Jurkat, Clone E6-1 (cell line): ENCODE data around the gene HIF1A.
"Not testable (repeated sequence)": the region's sequence is repeated elsewhere in the genome, so short reads cannot be mapped to it uniquely, and the experiment has no call there.

Source experiments
- DNase-seq: peaks from one replicate; pipeline ENCODE4 v3.0.0-alpha.2; 2011; ENCODE audit warnings: low read depth, low spot score
- H3K4me3 ChIP-seq: 2 replicates; pipeline ENCODE4 v1.5.1; 2011; ENCODE audit warnings: mild to moderate bottlenecking, low read length, control low read depth, moderate library complexity

Gene HIF1A

DNA sequence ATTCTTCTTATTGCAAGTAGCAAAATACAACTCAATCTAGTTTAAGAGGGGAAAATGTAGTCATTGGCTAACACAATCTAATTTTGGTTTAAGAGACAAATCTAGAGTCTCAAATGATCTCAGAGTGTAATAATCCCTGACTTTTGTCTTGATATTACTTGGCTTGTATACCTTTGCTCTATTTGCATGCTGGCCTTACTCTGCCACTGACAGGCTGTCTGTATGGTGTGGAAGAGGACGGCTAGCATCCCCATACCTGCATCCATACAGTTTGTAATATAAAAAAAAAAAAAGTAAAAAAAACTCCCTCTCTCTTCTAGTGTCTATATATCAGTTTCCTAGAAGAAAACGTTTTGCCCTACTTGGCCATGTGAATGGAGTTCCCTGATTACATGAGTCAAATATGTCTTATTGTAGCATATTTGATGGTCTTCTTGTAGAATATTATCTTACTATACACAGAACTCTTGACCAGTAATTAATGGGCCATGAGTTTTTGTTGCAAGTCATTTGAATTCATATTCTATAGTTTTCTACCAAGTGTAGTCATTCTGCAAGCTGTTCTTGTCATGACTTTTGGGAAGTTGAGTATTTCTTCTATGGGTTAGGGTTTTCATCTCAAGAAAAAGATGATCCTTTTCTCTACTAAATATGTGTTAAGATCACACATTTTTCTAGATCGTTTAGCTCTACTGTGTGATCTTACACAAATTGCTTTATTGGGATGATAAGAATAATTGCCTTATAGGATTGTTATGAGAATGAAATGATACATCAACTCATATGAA lies 8.2 kb downstream of the HIF1A start:
- DNase-seq: no peak
- no peak overlapping the region for H3K4me3 ChIP-seq

DNA sequence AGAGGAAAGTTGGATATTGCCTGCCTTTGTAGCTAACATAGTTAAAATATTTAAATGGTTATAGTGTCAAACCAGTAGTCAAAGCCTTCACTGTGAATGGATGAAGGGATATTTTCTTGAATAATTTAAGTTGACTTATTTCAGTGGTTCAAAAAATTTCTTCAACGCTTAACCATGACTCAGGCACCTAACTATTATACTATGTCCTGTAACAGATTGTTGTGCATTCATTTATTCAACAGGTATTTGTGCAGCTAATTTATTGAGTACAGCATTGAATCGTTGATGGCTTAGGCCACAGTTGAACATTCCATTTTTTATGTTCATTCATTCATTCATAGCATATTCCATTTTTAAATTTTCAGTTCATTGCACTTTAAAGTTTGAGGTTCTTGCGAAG lies 9.2 kb downstream of the HIF1A start:
- no peak overlapping the region for H3K4me3 ChIP-seq
- DNase-seq: no peak

DNA sequence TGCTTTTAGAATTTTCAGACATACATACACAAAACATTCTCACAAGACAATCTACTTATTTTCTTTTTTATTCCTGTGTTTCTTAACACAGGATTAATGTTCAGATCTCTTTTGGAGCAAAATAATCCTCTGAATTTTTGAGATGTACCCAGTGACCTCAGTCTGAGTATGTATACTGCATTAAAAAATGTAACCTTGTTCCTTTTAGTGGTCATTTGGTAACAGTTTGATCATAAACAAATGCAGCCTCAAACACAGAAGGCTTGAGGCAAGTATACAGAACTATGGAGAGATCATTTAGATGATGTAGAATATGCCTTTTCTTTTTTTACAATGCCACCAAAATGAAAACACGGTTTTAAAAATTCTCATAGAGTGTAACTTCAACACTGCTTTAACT lies 9.7 kb downstream of the HIF1A start:
- no peak overlapping the region for H3K4me3 ChIP-seq
- DNase-seq: no peak

DNA sequence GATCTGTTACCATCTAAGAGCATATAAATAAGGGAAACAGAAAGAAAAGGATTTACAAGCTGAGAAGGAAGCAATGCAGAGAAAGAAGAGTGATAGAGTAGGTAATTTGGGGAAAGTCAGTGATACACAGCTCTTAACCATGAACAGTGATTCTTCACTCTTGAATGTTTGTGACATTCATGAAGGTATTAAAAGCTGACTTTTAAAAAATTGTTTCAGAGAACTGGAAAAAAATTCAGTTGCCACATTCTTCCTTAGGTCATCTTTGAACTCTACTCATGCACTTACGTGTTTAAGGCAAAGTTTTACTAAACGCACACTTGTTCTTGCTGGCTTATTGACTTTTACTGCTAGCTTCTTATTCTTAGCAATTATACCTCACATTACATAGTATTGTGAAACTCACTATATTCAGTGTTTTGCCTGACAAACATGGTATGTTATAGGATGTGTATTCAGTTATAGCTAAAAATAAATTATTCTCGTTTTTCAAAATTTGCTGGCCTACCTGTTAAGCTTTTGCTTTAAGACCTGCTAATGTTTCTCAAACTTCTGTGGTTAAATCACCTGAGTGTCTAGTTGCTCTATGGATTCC lies 10.9 kb downstream of the HIF1A start:
- DNase-seq: no peak
- H3K4me3 ChIP-seq: no peak overlapping the region

DNA sequence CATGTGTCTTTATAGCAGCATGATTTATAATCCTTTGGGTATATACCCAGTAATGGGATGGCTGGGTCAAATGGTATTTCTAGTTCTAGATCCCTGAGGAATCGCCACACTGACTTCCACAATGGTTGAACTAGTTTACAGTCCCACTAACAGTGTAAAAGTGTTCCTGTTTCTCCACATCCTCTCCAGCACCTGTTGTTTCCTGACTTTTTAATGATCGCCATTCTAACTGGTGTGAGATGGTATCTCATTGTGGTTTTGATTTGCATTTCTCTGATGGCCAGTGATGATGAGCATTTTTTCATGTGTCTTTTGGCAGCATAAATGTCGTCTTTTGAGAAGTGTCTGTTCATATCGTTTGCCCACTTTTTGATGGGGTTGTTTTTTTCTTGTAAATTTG lies 12.5 kb downstream of the HIF1A start:
- not testable (repeated sequence) for DNase-seq, H3K4me3 ChIP-seq

DNA sequence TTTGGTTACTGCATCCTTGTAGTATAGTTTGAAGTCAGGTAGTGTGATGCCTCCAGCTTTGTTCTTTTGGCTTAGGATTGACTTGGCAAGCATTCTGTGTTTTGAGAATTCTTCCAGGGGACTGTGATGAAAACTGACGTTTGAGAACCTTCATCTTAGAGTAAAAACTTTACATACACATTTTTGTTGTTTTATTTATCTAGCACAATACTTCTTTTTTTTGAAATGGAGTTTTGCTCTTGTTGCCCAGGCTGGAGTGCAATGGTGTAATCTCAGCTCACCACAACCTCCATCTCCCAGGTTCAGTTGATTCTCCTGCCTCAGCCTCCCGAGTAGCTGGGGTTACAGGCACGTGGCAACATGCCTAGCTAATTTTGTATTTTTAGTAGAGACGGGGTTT lies 13.4 kb downstream of the HIF1A start:
- not testable (repeated sequence) for DNase-seq, H3K4me3 ChIP-seq

DNA sequence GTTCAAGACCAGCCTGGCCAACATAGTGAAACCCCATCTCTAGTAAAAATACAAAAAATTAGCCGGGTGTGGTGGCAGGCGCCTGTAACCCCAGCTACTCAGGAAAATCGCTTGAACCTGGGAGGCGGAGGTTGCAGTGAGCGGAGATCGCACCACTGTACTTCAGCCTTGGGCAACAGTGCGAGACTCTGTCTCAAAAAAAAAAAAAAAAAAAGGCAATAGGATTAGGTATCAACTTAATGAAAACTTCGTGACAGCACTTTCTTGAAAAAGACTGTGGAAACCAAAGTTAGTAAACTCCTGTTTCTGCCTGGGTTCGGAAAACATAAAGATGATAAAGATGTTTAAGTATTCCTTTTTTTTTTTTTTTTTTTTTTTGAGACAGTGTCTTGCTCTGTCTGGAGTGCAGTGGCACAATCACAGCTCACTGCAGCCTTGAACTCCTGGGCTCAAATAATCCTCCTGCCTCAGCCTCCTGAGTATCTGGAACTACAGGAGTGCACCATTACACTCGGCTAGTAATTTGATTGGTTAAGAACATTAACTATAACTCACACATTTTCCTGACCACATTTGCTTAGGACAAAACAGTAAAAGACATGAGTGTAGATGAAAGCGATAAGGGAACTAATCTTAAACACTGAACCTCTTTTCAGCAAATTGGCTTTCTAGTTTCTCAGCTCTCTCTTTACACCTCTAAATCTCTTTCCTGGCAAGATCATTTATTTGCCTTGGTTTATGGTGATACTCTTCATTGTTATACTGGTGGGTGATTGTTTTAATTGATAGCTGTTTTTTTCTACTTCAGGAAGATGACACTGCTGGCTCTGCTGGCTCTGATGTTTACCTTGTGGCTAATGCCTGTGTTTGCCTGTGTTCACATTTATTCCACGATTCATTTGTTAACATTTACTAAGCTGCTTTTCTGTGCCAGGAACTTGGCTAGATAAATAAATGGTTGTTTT lies 15.8 kb downstream of the HIF1A start:
- DNase-seq: no peak
- H3K4me3 ChIP-seq: no peak overlapping the region

DNA sequence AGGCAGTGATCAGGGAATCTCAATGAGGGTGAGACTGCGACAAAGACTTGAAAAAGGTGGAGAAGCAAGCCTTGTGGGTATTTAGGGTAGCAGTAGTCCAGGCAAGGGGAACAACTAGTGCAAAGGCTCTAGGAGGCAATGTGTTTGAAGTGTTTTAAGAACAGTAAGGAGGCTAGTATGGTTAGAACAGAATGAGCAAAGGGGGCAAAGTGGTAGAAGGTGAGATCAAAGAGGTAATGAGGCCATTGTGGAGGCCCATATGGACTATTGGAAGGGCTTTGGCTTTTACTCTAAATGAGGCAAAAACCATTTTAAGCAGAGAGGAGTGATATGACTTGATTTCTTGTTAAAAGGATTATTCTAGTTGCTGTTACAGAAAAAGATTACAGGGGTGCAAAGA lies 16.8 kb downstream of the HIF1A start:
- no peak for DNase-seq
- H3K4me3 ChIP-seq: no peak overlapping the region

DNA sequence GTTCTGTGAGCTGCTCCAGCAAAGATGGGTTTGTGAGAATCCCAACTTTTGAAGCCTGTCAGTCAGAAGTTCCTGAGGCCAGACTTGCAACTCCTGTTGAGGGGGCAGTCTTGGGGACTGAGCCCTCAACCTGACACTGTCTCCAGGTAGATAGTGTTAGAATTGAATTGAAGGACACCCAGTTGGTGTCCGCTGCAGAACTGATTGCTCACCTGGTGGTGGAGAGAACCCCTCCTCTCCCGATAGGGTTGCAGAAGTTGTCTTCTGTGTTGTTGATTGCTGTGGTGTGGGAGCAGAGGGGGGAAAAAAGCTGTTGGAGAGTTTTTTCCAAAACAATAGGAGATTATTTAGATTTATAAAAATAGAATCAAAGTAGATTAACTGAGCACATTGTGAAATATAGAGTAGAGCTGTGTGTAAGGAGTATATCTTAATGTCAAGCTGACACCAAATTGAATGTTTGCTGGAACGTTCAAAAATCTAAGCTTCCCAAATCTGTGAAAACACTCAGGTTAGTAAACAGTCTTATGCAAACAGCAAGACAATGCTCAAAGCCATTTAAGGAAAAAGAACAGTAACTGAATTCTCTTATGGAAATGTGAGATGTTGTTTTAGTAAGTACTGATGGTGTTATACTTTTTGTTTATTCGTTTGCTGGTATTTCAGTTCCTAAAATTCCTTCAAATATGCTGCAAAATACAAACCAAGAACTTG lies 18.6 kb downstream of the HIF1A start:
- H3K4me3 ChIP-seq: no peak overlapping the region
- DNase-seq: no peak

DNA sequence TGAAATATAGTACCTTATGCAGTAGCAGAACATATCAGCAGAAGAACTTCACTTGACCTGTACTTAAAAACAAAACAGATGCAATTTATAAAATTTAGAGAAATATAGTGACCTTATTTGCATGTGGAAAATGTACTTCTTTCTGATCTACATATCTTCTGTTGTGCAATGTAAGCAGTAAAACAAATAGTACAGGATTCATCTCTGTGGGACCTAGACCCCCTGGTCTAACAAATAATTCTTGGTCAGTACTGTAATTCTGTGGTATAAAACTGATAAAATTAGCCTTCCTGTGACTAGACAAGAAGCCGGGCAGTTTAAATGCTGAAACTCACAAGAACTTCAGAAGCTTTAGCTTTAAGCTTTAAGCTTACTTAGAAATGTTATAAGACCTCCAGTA lies 21.6 kb downstream of the HIF1A start:
- H3K4me3 ChIP-seq: no peak overlapping the region
- DNase-seq: no peak

DNA sequence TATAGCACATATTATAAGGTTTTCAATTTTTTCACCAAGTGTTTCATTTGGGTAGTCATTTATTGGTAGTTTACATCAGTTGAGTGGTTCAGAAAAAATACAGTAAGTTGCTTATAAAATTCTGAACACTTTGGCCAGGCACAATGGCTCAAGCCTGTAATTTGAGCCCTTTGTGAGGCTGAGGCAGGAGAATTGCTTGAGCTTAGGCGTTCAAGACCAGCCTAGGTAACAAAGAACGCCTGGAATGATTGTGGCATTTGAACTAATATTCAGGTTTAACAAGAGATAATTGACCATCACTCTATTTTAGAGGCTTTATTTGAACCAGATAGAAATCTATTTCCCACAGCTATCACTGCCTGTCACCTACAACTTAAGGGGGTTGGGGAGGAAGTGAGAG lies 22.7 kb downstream of the HIF1A start:
- no peak overlapping the region for H3K4me3 ChIP-seq
- DNase-seq: no peak

DNA sequence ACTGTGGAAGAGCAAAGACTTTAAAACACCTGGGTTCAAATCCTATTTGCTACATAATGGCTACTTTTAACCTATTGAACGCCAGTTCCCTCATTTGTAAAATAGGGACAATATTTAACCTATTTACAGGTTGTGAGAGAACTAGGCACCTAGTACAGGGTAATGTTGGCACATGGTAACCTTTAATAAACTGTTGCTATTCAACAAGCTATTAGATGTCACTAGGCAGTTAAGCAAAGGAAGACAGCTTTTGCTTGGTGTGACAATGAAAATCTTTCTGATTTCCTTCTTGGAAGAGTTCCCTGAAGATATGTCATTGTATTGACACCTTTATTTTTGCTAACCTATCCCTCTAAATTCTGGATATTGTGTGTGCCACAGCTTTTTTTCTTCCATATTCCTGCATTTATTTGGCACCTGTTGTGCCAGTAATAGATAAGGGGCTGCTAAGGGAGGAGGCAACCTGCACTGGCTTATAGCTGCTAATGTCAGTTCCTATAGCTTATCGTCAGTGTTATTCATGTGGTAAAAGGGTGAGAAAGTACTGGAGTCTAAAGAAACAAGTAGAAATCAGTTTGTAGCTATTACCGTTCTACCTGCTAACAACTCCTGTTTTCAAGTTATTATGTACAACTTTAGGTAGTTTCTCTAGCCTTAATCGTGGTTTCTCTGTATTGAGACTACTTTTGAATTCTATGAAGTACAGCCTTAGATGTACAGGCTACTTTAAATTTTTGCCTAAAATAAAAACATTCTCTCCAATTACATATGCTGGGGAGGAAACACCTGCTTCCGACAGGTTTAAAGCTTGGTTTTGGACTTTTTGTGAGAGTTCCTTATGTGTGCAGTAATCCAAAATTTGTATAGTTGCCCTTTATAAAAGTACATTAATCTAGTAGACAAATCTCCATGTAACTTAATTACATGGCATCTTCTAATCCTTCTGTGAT lies 24.3 kb downstream of the HIF1A start:
- H3K4me3 ChIP-seq: peak overlapping the region; percentile 7

DNA sequence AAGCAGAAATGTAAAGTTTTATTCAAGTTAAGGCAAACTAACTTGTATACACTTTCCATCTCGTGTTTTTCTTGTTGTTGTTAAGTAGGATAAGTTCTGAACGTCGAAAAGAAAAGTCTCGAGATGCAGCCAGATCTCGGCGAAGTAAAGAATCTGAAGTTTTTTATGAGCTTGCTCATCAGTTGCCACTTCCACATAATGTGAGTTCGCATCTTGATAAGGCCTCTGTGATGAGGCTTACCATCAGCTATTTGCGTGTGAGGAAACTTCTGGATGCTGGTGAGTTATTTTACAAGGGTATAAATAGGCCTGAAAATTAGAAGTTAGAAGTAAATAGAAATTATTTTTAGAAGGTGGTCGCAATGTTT lies 25.0 kb downstream of the HIF1A start:
- no peak overlapping the region for H3K4me3 ChIP-seq
- peak; percentile 32 for DNase-seq

More for the DNA sequence above, 24.3 kb downstream of the HIF1A start:
- DNase-seq: peak; percentile 64

DNA sequence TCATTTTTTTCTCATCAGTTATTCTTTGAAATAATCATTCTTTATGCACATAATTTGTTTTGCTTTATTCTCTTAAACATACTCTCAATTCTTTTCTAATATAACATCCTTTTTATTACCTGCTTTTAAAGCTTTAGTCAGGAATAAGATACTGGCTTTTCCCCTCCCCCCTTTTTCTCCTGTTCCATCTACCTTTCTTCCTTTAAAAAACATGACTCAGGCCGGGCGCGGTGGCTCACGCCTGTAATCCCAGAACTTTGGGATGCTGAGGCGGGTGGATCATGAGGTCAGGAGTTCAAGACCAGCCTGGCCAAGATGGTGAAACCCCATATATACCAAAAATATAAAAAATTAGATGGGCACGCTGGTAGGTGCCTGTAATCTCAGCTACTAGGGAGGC lies 25.4 kb downstream of the HIF1A start:
- no peak for DNase-seq

DNA sequence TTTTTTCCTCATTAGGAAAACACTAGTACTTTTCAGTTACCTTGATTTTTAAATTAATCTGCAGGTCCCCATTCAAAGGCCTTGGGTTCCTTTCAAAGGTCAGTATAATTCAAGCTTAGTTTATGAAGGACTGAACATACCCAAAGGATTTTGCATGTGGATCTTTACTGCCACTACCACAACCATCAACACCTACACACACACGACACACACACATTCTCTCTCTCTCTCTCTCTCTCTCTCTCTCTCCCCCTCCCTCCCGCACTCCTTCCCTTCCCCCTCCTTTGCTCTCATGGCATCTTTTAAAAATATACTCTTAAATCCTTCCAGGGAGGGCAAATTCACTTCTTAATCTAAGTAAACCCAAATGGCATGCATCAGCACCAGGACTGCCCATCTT lies 28.8 kb downstream of the HIF1A start:
- DNase-seq: no peak
- H3K4me3 ChIP-seq: no peak overlapping the region

More for the DNA sequence above, 25.4 kb downstream of the HIF1A start:
- H3K4me3 ChIP-seq: no peak overlapping the region

DNA sequence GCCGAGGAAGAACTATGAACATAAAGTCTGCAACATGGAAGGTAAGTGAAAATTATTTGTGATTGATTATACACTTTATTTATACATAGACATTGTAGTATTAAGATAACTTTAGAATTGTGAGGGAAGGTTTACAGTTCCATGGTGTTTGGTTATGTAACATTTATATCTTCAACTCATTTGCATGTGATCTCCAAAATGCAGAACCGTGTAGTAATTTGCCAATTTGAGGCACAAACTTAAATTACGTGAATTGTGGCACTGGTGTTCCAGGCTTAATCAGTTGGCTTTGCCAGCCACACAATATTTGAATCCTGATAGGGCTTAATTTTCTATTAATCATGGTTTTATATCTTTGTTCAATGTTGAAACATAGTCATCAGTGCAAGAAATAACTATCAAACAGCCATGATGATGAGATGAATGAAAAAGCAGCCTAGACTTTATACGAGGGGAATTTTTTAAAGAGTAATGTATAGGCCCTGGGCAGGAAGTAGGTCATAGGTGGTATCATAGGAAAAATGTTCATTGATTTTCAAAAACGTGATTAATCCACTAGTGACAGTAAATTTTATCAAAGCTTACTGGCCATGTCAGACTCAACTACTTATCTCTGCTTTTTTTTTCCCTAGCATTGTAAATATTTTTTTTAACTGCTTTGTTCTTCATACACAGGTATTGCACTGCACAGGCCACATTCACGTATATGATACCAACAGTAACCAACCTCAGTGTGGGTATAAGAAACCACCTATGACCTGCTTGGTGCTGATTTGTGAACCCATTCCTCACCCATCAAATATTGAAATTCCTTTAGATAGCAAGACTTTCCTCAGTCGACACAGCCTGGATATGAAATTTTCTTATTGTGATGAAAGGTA lies 31.7 kb downstream of the HIF1A start:
- H3K4me3 ChIP-seq: no peak overlapping the region
- no peak for DNase-seq

DNA sequence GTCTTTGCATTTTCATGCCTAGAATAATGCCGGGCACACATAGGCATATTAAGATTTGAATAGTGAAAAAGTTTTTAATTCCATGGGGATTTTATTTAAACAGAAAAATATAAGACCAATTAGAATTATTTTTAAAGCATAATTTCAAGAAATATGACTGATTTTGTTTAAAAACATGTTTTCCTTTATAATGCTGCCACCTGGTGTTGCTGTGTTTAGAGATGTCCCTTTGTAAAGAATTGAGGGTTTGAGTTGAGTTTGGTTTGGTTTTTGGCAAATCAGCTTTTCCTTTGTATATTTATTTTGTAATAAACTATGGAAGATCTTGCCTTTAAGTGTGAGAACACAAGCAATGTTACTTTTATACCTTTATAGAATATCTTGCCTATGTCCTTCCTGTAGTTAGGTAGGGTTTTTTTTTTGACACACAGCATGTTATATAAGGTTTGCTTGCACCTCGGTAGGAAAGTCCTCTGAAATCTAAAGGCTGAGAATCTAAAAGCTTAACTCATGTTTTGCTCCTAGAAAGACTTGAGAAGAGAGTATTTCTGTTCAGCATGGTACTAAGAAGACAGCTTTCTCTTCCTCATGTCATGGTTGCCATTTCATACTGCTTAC lies 35.6 kb downstream of the HIF1A start:
- no peak overlapping the region for H3K4me3 ChIP-seq
- DNase-seq: no peak
